ENCODE data around the gene ITGA3.
"Not testable (repeated sequence)": the region's sequence is repeated elsewhere in the genome, so short reads cannot be mapped to it uniquely, and the experiment has no call there.

The ITGA3 gene

GRCh38 chr17:50037321-50038107 lies 18.4 kb upstream of the ITGA3 start:
- no peak for TF ChIP-seq EZH2 (IDR thresholded peaks at IDR 0.05; ENCODE audit: borderline replicate concordance, low read depth, low read length, severe bottlenecking)
- no peak for TF ChIP-seq CTCF (IDR thresholded peaks at IDR 0.05; ENCODE audit: borderline replicate concordance, extremely low read depth, low read length, poor library complexity, severe bottlenecking)
- H3K9ac ChIP-seq (ENCODE audit: low read depth, low read length) = no peak overlapping the region
- no peaks in the 10 kb centered on the region for H3K79me2 ChIP-seq (ENCODE audit: insufficient read depth, low read length)
- no peak overlapping the region for H3K4me3 ChIP-seq (ENCODE audit: low read depth in 1 of 2, low read length in 2 of 2)
- ATAC-seq (ENCODE audit: insufficient read depth, low read depth) (no peak), DNase-seq (no peak)
- H4K20me1 ChIP-seq (ENCODE audit: insufficient read depth, low read length) = peaks cover 3% of the 10 kb centered on the region; the same call in 1 of the 2 replicates
- no peaks in the 10 kb centered on the region for H3K4me1 ChIP-seq (ENCODE audit: insufficient read depth, low read length)
- no peak overlapping the region for H3K27ac ChIP-seq (ENCODE audit: low read length)
- H3K4me2 ChIP-seq (ENCODE audit: insufficient read depth, low read length) = no peak overlapping the region
- H3K9me3 ChIP-seq (ENCODE audit: insufficient read depth, low read length, severe bottlenecking) = no peaks in the 10 kb centered on the region
- H3K27me3 ChIP-seq (ENCODE audit: insufficient read depth, low read length, poor library complexity) = peaks cover 31% of the 10 kb centered on the region
- H2AFZ ChIP-seq (ENCODE audit: low read depth, low read length) = no peak overlapping the region
- H3K36me3 ChIP-seq (ENCODE audit: insufficient read depth, low read length) = no peaks in the 10 kb centered on the region

GRCh38 chr17:50039058-50039457 lies 16.9 kb upstream of the ITGA3 start:
- H3K27me3 ChIP-seq (ENCODE audit: insufficient read depth, low read length, poor library complexity) = peaks cover 32% of the 10 kb centered on the region
- H3K9me3 ChIP-seq (ENCODE audit: insufficient read depth, low read length, severe bottlenecking) = no peaks in the 10 kb centered on the region
- no peak overlapping the region for H2AFZ ChIP-seq (ENCODE audit: low read depth, low read length)
- no peaks in the 10 kb centered on the region for H3K36me3 ChIP-seq (ENCODE audit: insufficient read depth, low read length)
- H3K9ac ChIP-seq (ENCODE audit: low read depth, low read length) = no peak overlapping the region
- TF ChIP-seq CTCF (IDR thresholded peaks at IDR 0.05; ENCODE audit: borderline replicate concordance, extremely low read depth, low read length, poor library complexity, severe bottlenecking) = no peak
- TF ChIP-seq EZH2 (IDR thresholded peaks at IDR 0.05; ENCODE audit: borderline replicate concordance, low read depth, low read length, severe bottlenecking) = no peak
- H3K27ac ChIP-seq (ENCODE audit: low read length) = no peak overlapping the region
- H3K79me2 ChIP-seq (ENCODE audit: insufficient read depth, low read length) = no peaks in the 10 kb centered on the region
- no peaks in the 10 kb centered on the region for H3K4me1 ChIP-seq (ENCODE audit: insufficient read depth, low read length)
- DNase-seq (no peak), ATAC-seq (ENCODE audit: insufficient read depth, low read depth) (no peak)
- H3K4me3 ChIP-seq (ENCODE audit: low read depth in 1 of 2, low read length in 2 of 2) = no peak overlapping the region
- no peak overlapping the region for H3K4me2 ChIP-seq (ENCODE audit: insufficient read depth, low read length)
- peaks cover 3% of the 10 kb centered on the region; the same call in 1 of the 2 replicates for H4K20me1 ChIP-seq (ENCODE audit: insufficient read depth, low read length)

GRCh38 chr17:50040496-50040895 lies 15.4 kb upstream of the ITGA3 start:
- not testable (repeated sequence) for H3K79me2 ChIP-seq (ENCODE audit: insufficient read depth, low read length); H2AFZ ChIP-seq (ENCODE audit: low read depth, low read length); H3K27ac ChIP-seq (ENCODE audit: low read length); H3K9me3 ChIP-seq (ENCODE audit: insufficient read depth, low read length, severe bottlenecking); H3K4me2 ChIP-seq (ENCODE audit: insufficient read depth, low read length); H3K4me1 ChIP-seq (ENCODE audit: insufficient read depth, low read length); H3K36me3 ChIP-seq (ENCODE audit: insufficient read depth, low read length); ATAC-seq (ENCODE audit: insufficient read depth, low read depth); H3K4me3 ChIP-seq (ENCODE audit: low read depth in 1 of 2, low read length in 2 of 2); H4K20me1 ChIP-seq (ENCODE audit: insufficient read depth, low read length); H3K9ac ChIP-seq (ENCODE audit: low read depth, low read length); DNase-seq
- peaks cover 24% of the 10 kb centered on the region for H3K27me3 ChIP-seq (ENCODE audit: insufficient read depth, low read length, poor library complexity)

- Histone ChIP-seq H3K9me3 (ENCODE audit: insufficient read depth, low read length, severe bottlenecking) (no peaks in the 10 kb centered on the region), H3K4me3 (ENCODE audit: low read depth in 1 of 2, low read length in 2 of 2) (no peak overlapping the region), H3K79me2 (ENCODE audit: insufficient read depth, low read length) (no peaks in the 10 kb centered on the region), H4K20me1 (ENCODE audit: insufficient read depth, low read length) (peaks cover 3% of the 10 kb centered on the region; the same call in 1 of the 2 replicates), H3K4me1 (ENCODE audit: insufficient read depth, low read length) (no peaks in the 10 kb centered on the region), H3K9ac (ENCODE audit: low read depth, low read length) (no peak overlapping the region), H3K27ac (ENCODE audit: low read length) (no peak overlapping the region), H3K36me3 (ENCODE audit: insufficient read depth, low read length) (no peaks in the 10 kb centered on the region), H2AFZ (ENCODE audit: low read depth, low read length) (no peak overlapping the region), H3K4me2 (ENCODE audit: insufficient read depth, low read length) (no peak overlapping the region), H3K27me3 (ENCODE audit: insufficient read depth, low read length, poor library complexity) (peaks cover 12% of the 10 kb centered on the region)
- ATAC-seq (ENCODE audit: insufficient read depth, low read depth) (no peak), DNase-seq (no peak)
- TF ChIP-seq CTCF (IDR thresholded peaks at IDR 0.05; ENCODE audit: borderline replicate concordance, extremely low read depth, low read length, poor library complexity, severe bottlenecking) = no peak
Observed at GRCh38 chr17:50042211-50042610, 13.7 kb upstream of the ITGA3 start.

Measured in DND-41 (cell line).